Esophagus muscularis mucosa (tissue), 4 donors: ENCODE data around the gene PEX7.

Experiments
- EP300 ChIP-seq: sonication (generic); formaldehyde crosslinking; IDR thresholded peaks from one replicate; pipeline ENCODE4 v1.6.1; 2017; ENCODE audit warnings: antibody characterized with exemption
- POLR2A ChIP-seq: fragments of 450-650 bp; IDR thresholded peaks from one replicate; pipeline ENCODE4 v1.6.1; 2017; ENCODE audit warnings: antibody characterized with exemption, moderate library complexity, mild to moderate bottlenecking, low read depth
- POLR2AphosphoS5 ChIP-seq, 2 donors: sonication (generic); formaldehyde crosslinking; IDR thresholded peaks; one replicate each; pipeline ENCODE4 v1.6.1; 2017; ENCODE audit warnings: antibody characterized with exemption in 2 of 2
- TF ChIP-seq, protein P1 (sequence below), 3 experiments: fragments of 200-600 bp in 2 of 3; fragments of 450-650 bp in 1 of 3; sonication (generic) in 2 of 3; IDR thresholded peaks; one replicate each; pipeline ENCODE4 v1.5.1; 2017 to 2019; ENCODE audit warnings: antibody characterized with exemption in 3 of 3, mild to moderate bottlenecking in 2 of 3, moderate library complexity in 1 of 3

DNA sequence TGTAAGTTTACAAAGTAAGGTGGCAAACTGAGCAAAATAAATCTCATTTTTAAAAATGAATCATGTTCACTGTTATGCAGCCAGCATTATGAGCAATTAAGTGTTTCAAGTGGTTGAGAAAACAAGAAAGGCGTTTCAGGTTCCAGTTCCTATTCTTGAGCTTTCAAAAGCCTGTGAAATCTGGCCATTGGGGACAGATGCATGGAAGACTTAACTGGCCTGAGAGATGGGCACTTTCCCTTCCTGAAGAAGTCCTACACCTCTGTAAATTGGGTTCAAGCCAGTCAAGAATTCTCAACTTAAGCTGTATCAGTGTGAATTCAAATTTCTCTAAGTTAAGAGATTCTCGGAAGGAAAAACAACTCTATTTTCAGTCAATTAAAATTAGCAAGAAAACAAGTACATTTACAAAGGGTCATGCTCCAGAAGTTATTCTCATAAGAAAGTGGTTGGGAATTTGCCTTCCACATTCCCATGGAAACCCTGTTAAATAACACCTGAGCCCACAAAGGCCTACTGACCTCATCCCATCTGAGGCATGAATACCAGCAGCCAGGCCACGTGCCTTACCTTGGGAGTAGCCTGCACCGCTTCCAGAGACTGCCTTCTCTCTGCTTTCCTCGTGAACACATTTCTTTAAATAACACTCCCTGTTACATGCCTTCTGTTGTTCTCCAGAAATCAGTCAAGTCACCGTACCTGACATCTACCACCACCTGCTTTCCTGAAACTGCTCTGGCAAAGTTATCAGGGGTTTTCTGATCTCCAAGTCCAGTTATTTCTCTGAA lies 49.5 kb upstream of the PEX7 start:
- no peak for TF ChIP-seq POLR2A
- TF ChIP-seq, protein P1, sequence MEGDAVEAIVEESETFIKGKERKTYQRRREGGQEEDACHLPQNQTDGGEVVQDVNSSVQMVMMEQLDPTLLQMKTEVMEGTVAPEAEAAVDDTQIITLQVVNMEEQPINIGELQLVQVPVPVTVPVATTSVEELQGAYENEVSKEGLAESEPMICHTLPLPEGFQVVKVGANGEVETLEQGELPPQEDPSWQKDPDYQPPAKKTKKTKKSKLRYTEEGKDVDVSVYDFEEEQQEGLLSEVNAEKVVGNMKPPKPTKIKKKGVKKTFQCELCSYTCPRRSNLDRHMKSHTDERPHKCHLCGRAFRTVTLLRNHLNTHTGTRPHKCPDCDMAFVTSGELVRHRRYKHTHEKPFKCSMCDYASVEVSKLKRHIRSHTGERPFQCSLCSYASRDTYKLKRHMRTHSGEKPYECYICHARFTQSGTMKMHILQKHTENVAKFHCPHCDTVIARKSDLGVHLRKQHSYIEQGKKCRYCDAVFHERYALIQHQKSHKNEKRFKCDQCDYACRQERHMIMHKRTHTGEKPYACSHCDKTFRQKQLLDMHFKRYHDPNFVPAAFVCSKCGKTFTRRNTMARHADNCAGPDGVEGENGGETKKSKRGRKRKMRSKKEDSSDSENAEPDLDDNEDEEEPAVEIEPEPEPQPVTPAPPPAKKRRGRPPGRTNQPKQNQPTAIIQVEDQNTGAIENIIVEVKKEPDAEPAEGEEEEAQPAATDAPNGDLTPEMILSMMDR (IDR thresholded peaks at IDR 0.05), result no peak
- no peak for TF ChIP-seq POLR2AphosphoS5 (IDR thresholded peaks at IDR 0.05)
- TF ChIP-seq EP300, result no peak
